ENCODE data around the gene PTPRM. TPM values are rescaled to one million over a fixed set of nuclear protein-coding genes. Genes with fewer than 3 reads are reported as not detected.

The PTPRM gene
- polyA plus RNA-seq, 3 donors, result 0.04 to 2.1 (median 0.66) TPM

GRCh38 chr18:7754725-7755181 is 187.6 kb downstream of the PTPRM start:
- H3K79me2 ChIP-seq (ENCODE audit: insufficient read depth, low read length), result no peaks in the 10 kb centered on the region
- no peaks in the 10 kb centered on the region for H3K36me3 ChIP-seq (replicated peaks in 1 of 2; ENCODE audit: control insufficient read depth in 1 of 2, insufficient read depth in 2 of 2, low read length in 2 of 2)
- H3K4me3 ChIP-seq (replicated peaks in 1 of 3; ENCODE audit: low read depth in 2 of 3, low read length in 3 of 3), result no peak overlapping the region
- H3K4me1 ChIP-seq (ENCODE audit: control insufficient read depth in 1 of 2, insufficient read depth in 2 of 2, low read length in 2 of 2), result no peaks in the 10 kb centered on the region
- DNase-seq, result no peak
- no peaks in the 10 kb centered on the region for H3K27me3 ChIP-seq (ENCODE audit: control insufficient read depth in 2 of 2, insufficient read depth in 2 of 2, low read length in 2 of 2)
- TF ChIP-seq CTCF (IDR thresholded peaks at IDR 0.05), result no peak
- H2AFZ ChIP-seq (ENCODE audit: insufficient read depth, low read depth, low read length, poor library complexity, severe bottlenecking), result no peak overlapping the region
- H3K27ac ChIP-seq (ENCODE audit: low read depth in 1 of 2, low read length in 2 of 2), result no peak overlapping the region
- no CpG with 5 or more reads among the region's 7 CpGs for WGBS (ENCODE audit: insufficient coverage)
- H3K9ac ChIP-seq (ENCODE audit: insufficient read depth, low read length, poor library complexity, severe bottlenecking), result no peak overlapping the region
- Mint-ChIP-seq H3K27me3 (ENCODE audit: low read depth in 3 of 3) (peaks cover 0 to 2% (median 0%) of the 10 kb centered on the region in 3 donors), H3K36me3 (no peaks in the 10 kb centered on the region), H3K9me3 (peaks cover 0 to 3% (median 1%) of the 10 kb centered on the region in 7 donors), H3K27ac (no peak overlapping the region), H3K4me1 (no peaks in the 10 kb centered on the region), H3K4me3 (no peak overlapping the region)
- no peak overlapping the region for H3K4me2 ChIP-seq (replicated peaks; ENCODE audit: extremely low read depth, low read length, poor library complexity, severe bottlenecking)
- intact Hi-C loops (cut with micrococcal nuclease), result no loop called here
- no peaks in the 10 kb centered on the region for H3K9me3 ChIP-seq (replicated peaks in 1 of 2; ENCODE audit: control insufficient read depth in 1 of 2, insufficient read depth in 1 of 2, low read length in 2 of 2)
- no peaks in the 10 kb centered on the region for H4K20me1 ChIP-seq (ENCODE audit: insufficient read depth, low read length)

- H3K36me3 Mint-ChIP-seq, result no peaks in the 10 kb centered on the region
- no peak overlapping the region for H2AFZ ChIP-seq (ENCODE audit: insufficient read depth, low read depth, low read length, poor library complexity, severe bottlenecking)
- H3K4me1 Mint-ChIP-seq, result no peaks in the 10 kb centered on the region
- peaks cover 0 to 2% (median 0%) of the 10 kb centered on the region in 7 donors for H3K9me3 Mint-ChIP-seq
- no peaks in the 10 kb centered on the region for H3K9me3 ChIP-seq (replicated peaks in 1 of 2; ENCODE audit: control insufficient read depth in 1 of 2, insufficient read depth in 1 of 2, low read length in 2 of 2)
- H4K20me1 ChIP-seq (ENCODE audit: insufficient read depth, low read length), result no peaks in the 10 kb centered on the region
- H3K27me3 ChIP-seq (ENCODE audit: control insufficient read depth in 2 of 2, insufficient read depth in 2 of 2, low read length in 2 of 2), result no peaks in the 10 kb centered on the region
- no peak for DNase-seq
- no peak overlapping the region for H3K4me3 ChIP-seq (replicated peaks in 1 of 3; ENCODE audit: low read depth in 2 of 3, low read length in 3 of 3)
- no peak overlapping the region for H3K27ac Mint-ChIP-seq
- TF ChIP-seq CTCF (IDR thresholded peaks at IDR 0.05), result no peak
- WGBS (ENCODE audit: insufficient coverage), result no CpG with 5 or more reads among the region's 4 CpGs
- no peak overlapping the region for H3K4me3 Mint-ChIP-seq
- intact Hi-C loops (cut with micrococcal nuclease), result no loop called here
- no peak overlapping the region for H3K27ac ChIP-seq (ENCODE audit: low read depth in 1 of 2, low read length in 2 of 2)
- H3K9ac ChIP-seq (ENCODE audit: insufficient read depth, low read length, poor library complexity, severe bottlenecking), result no peak overlapping the region
- H3K4me1 ChIP-seq (ENCODE audit: control insufficient read depth in 1 of 2, insufficient read depth in 2 of 2, low read length in 2 of 2), result no peaks in the 10 kb centered on the region
- no peak overlapping the region for H3K4me2 ChIP-seq (replicated peaks; ENCODE audit: extremely low read depth, low read length, poor library complexity, severe bottlenecking)
- H3K36me3 ChIP-seq (replicated peaks in 1 of 2; ENCODE audit: control insufficient read depth in 1 of 2, insufficient read depth in 2 of 2, low read length in 2 of 2), result no peaks in the 10 kb centered on the region
- H3K79me2 ChIP-seq (ENCODE audit: insufficient read depth, low read length), result no peaks in the 10 kb centered on the region
- H3K27me3 Mint-ChIP-seq (ENCODE audit: low read depth in 3 of 3), result peaks cover 0 to 2% (median 0%) of the 10 kb centered on the region in 3 donors
Observed at GRCh38 chr18:7755753-7756475, 188.8 kb downstream of the PTPRM start.
